ENCODE measurements around the gene NKAIN2. TPM values are rescaled to one million over a fixed set of nuclear protein-coding genes. Genes with fewer than 3 reads are reported as not detected.

The NKAIN2 gene
- total and polyA plus RNA-seq, 12 donors, result 0.07 to 3.0 (median 0.28) TPM; not detected in 1

DNA sequence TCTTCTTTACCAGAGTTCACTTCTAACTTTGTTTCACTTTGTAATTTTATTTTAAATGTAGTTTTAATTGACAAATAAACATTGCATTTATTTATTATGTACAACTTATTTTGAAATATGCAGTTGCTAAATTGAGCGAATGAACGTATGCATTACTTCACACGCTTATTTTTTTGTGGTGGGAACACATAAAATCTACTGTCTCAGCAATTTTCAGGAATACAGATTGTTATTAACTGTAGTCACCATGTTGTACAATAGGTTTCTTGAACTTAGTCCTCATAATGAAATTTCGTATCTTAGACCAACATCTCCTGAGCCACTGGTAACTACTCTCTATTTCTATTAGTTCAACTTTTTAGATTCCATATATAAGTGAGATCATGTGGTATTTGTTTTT, 46.9 kb downstream of the NKAIN2 start:
- no peak for DNase-seq
- no peak for ATAC-seq
- WGBS, 2 donors, result 95 to 96% methylated on average over 4 of the region's 4 CpGs
- TF ChIP-seq, protein P1, sequence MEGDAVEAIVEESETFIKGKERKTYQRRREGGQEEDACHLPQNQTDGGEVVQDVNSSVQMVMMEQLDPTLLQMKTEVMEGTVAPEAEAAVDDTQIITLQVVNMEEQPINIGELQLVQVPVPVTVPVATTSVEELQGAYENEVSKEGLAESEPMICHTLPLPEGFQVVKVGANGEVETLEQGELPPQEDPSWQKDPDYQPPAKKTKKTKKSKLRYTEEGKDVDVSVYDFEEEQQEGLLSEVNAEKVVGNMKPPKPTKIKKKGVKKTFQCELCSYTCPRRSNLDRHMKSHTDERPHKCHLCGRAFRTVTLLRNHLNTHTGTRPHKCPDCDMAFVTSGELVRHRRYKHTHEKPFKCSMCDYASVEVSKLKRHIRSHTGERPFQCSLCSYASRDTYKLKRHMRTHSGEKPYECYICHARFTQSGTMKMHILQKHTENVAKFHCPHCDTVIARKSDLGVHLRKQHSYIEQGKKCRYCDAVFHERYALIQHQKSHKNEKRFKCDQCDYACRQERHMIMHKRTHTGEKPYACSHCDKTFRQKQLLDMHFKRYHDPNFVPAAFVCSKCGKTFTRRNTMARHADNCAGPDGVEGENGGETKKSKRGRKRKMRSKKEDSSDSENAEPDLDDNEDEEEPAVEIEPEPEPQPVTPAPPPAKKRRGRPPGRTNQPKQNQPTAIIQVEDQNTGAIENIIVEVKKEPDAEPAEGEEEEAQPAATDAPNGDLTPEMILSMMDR (IDR thresholded peaks at IDR 0.05), result no peak
- intact Hi-C loops (cut with DNase I), result no loop called here
- no peak overlapping the region for H3K4me3 ChIP-seq
- H3K4me1 ChIP-seq, result no peaks in the 10 kb centered on the region
- H3K9me3 ChIP-seq, result peaks cover 0 to 17% (median 0%) of the 10 kb centered on the region in 11 donors
- no peaks in the 10 kb centered on the region for H3K27me3 ChIP-seq
- no peak overlapping the region for H3K27ac ChIP-seq
- no peaks in the 10 kb centered on the region for H3K36me3 ChIP-seq

DNA sequence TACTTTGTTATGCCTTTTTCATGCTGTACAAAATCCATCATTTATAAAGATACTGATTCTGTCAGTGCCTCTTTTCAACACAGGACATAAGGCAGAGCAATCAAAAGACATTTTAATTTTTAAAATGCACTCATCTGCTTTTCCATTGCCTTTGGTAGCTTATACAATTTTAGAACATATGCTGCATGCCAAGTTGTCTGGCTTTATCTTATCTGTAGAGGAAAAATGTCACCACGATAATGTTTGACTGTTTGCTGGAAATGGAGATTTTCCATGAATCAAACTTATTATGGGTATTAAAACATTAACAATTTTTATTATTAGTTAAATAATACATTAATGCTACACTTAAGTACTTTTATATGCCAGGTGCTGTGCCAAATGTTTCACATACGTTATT, 50.5 kb downstream of the NKAIN2 start:
- 23 to 35% methylated on average over 2 of the region's 2 CpGs for WGBS, 2 donors
- intact Hi-C loops (cut with DNase I), result no loop called here
- H3K4me3 ChIP-seq, result no peak overlapping the region

DNA sequence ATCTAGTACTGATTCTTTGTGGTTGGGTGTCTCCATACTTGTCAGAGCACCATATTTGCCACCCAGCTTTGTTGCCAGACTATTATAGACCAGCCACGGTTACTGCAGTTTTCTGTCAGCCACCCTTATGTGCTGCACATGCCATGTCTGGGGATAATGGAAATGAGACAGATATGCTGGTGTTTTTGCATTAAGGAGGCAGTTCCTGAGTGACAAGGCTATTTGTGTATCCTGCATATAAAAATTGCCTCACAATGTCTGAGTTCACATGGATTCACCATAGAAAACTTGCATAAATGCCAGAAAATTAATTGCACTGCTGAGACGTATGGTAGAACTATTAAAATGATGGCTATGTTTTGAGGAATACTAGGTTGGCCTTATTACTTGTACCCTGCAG, 51.8 kb downstream of the NKAIN2 start:
- Histone ChIP-seq H3K4me1 (no peaks in the 10 kb centered on the region), H3K27me3 (no peaks in the 10 kb centered on the region), H3K36me3 (no peaks in the 10 kb centered on the region), H3K4me3 (no peak overlapping the region), H3K9me3 (peaks cover 0 to 9% (median 0%) of the 10 kb centered on the region in 11 donors), H3K27ac (no peak overlapping the region)
- intact Hi-C loops (cut with DNase I), result no loop called here
- TF ChIP-seq, protein P1 (IDR thresholded peaks at IDR 0.05), result no peak
- DNase-seq (no peak), ATAC-seq (no peak)
- WGBS, 2 donors, result 40 to 43% methylated on average over 2 of the region's 2 CpGs

More for the DNA sequence above, 50.5 kb downstream of the NKAIN2 start:
- peaks cover 0 to 9% (median 0%) of the 10 kb centered on the region in 11 donors for H3K9me3 ChIP-seq
- H3K27ac ChIP-seq, result no peak overlapping the region
- H3K36me3 ChIP-seq, result no peaks in the 10 kb centered on the region
- ATAC-seq (no peak), DNase-seq (no peak)
- TF ChIP-seq, protein P1 (IDR thresholded peaks at IDR 0.05), result no peak
- no peaks in the 10 kb centered on the region for H3K4me1 ChIP-seq
- no peaks in the 10 kb centered on the region for H3K27me3 ChIP-seq

DNA sequence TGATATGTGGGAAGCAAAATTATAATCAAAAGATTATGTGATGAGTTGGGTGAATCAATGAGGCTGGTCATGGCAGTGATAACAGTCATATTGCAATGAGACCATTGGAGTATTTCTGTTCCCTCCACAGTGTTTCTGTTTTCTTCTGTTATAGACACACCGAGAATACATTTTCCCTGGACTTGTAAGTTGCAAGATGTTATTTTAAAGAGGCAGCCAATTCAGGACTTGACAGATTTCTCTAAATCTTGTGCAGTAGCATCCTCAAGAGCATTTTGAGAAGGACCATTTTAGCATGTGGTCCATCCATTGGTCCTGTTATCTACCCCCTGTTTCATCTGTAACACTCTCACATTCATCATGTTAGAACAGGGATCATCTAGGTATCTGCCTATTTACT, 55.6 kb downstream of the NKAIN2 start:
- 86 to 94% methylated on average over 1 of the region's 1 CpG for WGBS, 2 donors
- ATAC-seq (no peak), DNase-seq (no peak)
- intact Hi-C loops (cut with DNase I), result no loop called here
- no peaks in the 10 kb centered on the region for H3K4me1 ChIP-seq
- H3K36me3 ChIP-seq, result no peaks in the 10 kb centered on the region
- no peak overlapping the region for H3K4me3 ChIP-seq
- H3K9me3 ChIP-seq, result no peaks in the 10 kb centered on the region
- no peak overlapping the region for H3K27ac ChIP-seq
- H3K27me3 ChIP-seq, result no peaks in the 10 kb centered on the region
- TF ChIP-seq, protein P1 (IDR thresholded peaks at IDR 0.05), result no peak

Data from heart right ventricle (tissue), 16 donors.